ENCODE results near the gene C11orf97. TPM values are rescaled to one million over a fixed set of nuclear protein-coding genes. Genes with fewer than 3 reads are reported as not detected.

The C11orf97 gene
- total and polyA plus RNA-seq, 2 of the 13 experiments (the other 11 are each of a cell fraction or from before 2014, with no cell fraction given): 0.35 TPM; not detected in 1

- TF ChIP-seq NFATC3 (CRISPR knock-in tag; IDR thresholded peaks at IDR 0.05) (no peak), ZBTB3 (CRISPR knock-in tag; IDR thresholded peaks at IDR 0.05; ENCODE audit: borderline replicate concordance, low read depth) (no peak), ZNF891 (CRISPR knock-in tag; IDR thresholded peaks at IDR 0.05) (0 out of 2 replicates have a peak, but pooled peaks have one; percentile 35), EED (CRISPR knock-in tag; IDR thresholded peaks at IDR 0.05) (no peak), KAT2B (IDR thresholded peaks at IDR 0.05; ENCODE audit: borderline replicate concordance, low read depth, low read length) (no peak), CCDC6 (CRISPR knock-in tag; IDR thresholded peaks at IDR 0.05) (no peak), GFI1 (CRISPR knock-in tag; IDR thresholded peaks at IDR 0.05; ENCODE audit: borderline replicate concordance) (no peak), ZFP91 (CRISPR knock-in tag; IDR thresholded peaks at IDR 0.05; ENCODE audit: borderline replicate concordance) (no peak; the same call in 1 of the 2 replicates), CSRNP2 (CRISPR knock-in tag; conservative IDR thresholded peaks at IDR 0.05; ENCODE audit: low read depth) (no peak), ZGPAT (CRISPR knock-in tag; IDR thresholded peaks at IDR 0.05) (peak; percentile 62), ZNF124 (CRISPR knock-in tag; IDR thresholded peaks at IDR 0.05) (no peak), TBP (CRISPR knock-in tag; IDR thresholded peaks at IDR 0.05) (no peak), RFXAP (CRISPR knock-in tag; IDR thresholded peaks at IDR 0.05; ENCODE audit: borderline replicate concordance) (no peak)
- TF ChIP-seq, protein P1, sequence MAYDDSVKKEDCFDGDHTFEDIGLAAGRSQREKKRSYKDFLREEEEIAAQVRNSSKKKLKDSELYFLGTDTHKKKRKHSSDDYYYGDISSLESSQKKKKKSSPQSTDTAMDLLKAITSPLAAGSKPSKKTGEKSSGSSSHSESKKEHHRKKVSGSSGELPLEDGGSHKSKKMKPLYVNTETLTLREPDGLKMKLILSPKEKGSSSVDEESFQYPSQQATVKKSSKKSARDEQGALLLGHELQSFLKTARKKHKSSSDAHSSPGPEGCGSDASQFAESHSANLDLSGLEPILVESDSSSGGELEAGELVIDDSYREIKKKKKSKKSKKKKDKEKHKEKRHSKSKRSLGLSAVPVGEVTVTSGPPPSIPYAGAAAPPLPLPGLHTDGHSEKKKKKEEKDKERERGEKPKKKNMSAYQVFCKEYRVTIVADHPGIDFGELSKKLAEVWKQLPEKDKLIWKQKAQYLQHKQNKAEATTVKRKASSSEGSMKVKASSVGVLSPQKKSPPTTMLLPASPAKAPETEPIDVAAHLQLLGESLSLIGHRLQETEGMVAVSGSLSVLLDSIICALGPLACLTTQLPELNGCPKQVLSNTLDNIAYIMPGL (CRISPR knock-in tag; IDR thresholded peaks at IDR 0.05; ENCODE audit: borderline replicate concordance in 1 of 2, low read depth in 1 of 2): peak; percentile 48 to 61; a peak in 2 of 4 replicates
- TF ChIP-seq, protein P2, sequence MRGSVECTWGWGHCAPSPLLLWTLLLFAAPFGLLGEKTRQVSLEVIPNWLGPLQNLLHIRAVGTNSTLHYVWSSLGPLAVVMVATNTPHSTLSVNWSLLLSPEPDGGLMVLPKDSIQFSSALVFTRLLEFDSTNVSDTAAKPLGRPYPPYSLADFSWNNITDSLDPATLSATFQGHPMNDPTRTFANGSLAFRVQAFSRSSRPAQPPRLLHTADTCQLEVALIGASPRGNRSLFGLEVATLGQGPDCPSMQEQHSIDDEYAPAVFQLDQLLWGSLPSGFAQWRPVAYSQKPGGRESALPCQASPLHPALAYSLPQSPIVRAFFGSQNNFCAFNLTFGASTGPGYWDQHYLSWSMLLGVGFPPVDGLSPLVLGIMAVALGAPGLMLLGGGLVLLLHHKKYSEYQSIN (CRISPR knock-in tag; IDR thresholded peaks at IDR 0.05; ENCODE audit: borderline replicate concordance): no peak
- TF ChIP-seq, protein P3, sequence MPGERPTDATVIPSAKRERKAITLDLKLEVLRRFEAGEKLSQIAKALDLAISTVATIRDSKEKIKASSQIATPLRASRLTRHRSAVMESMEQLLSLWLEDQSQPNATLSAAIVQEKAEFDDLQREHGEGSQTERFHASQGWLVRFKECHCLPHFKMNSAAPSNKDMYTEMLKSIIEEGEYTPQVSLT (CRISPR knock-in tag; IDR thresholded peaks at IDR 0.05; ENCODE audit: borderline replicate concordance, low read depth): no peak
- TF ChIP-seq, protein P4, sequence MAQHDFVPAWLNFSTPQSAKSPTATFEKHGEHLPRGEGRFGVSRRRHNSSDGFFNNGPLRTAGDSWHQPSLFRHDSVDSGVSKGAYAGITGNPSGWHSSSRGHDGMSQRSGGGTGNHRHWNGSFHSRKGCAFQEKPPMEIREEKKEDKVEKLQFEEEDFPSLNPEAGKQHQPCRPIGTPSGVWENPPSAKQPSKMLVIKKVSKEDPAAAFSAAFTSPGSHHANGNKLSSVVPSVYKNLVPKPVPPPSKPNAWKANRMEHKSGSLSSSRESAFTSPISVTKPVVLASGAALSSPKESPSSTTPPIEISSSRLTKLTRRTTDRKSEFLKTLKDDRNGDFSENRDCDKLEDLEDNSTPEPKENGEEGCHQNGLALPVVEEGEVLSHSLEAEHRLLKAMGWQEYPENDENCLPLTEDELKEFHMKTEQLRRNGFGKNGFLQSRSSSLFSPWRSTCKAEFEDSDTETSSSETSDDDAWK (CRISPR knock-in tag; IDR thresholded peaks at IDR 0.05): no peak
Observed at GRCh38 chr11:94493281-94494125, 18.8 kb upstream of the C11orf97 start, which contains the start of the genes ANKRD49 and MRE11 (continued).

Data from HepG2 (cell line).